ENCODE measurements around the gene ABCA12. TPM values are rescaled to one million over a fixed set of nuclear protein-coding genes. Genes with fewer than 3 reads are reported as not detected.

Gene ABCA12
- total and polyA plus RNA-seq, 10 of the 15 experiments (the other 5 are each of a cell fraction or from before 2014, with no cell fraction given), result 1.2 to 12.1 (median 6.0) TPM

- H3K4me3 ChIP-seq, result peak overlapping the region; percentile 29
- ATAC-seq, result peak; percentile 74
- peak overlapping the region; percentile 59 for H3K4me2 ChIP-seq (ENCODE audit: control insufficient read depth, insufficient read depth)
- BruUV-seq (replicated peaks), result TSS peak; percentile 93
- CTCF ChIA-PET, result interaction anchor here (0.7 kb wide), 1 partner anchor 893 kb away, joined by 3 read pairs; no protein-coding TSS in a partner anchor
- in situ Hi-C loops (cut with MboI) (no loop called here), intact Hi-C loops (cut with micrococcal nuclease; ENCODE audit: unreplicated experiment) (loop anchor here (5.0 kb wide), 2 partner anchors 121 to 401 kb away; no protein-coding TSS in a partner anchor)
- H2AFZ ChIP-seq (ENCODE audit: control insufficient read depth, low read depth, low read length), result peak overlapping the region; percentile 37
- no peak for DNase-seq (ENCODE audit: low read depth, low spot score)
- H3K27ac ChIP-seq (ENCODE audit: control insufficient read depth, insufficient read depth), result peak overlapping the region; percentile 85
- RAD21 ChIA-PET (ENCODE audit: unreplicated experiment), result interaction anchor here (0.6 kb wide), 1 partner anchor 1981 kb away, joined by 3 read pairs; no protein-coding TSS in a partner anchor
- H4K20me1 ChIP-seq (ENCODE audit: control insufficient read depth, insufficient read depth), result no peaks in the 10 kb centered on the region
- no peak for FAIRE-seq
- WGBS (ENCODE audit: insufficient coverage, insufficient replicate concordance, low lambda C conversion rate, missing lambda C conversion rate), result 9% methylated on average over 6 of the region's 6 CpGs
- H3K27me3 ChIP-seq (replicated peaks in 1 of 2; ENCODE audit: control insufficient read depth in 2 of 2, insufficient read depth in 2 of 2, low read length in 1 of 2), result no peaks in the 10 kb centered on the region
- H3K36me3 ChIP-seq (ENCODE audit: control insufficient read depth in 2 of 2, insufficient read depth in 2 of 2, low read length in 1 of 2), result no peaks in the 10 kb centered on the region
- H3K79me2 ChIP-seq (ENCODE audit: control insufficient read depth, insufficient read depth, low read length), result peaks cover 4% of the 10 kb centered on the region
- H3K9me3 ChIP-seq (replicated peaks; ENCODE audit: control insufficient read depth, insufficient read depth, low read length), result peaks cover 2% of the 10 kb centered on the region; the same call in 2 of the 3 replicates
- POLR2A ChIA-PET, result no interaction called here
- SMC1A ChIA-PET (ENCODE audit: uncharacterized antibody, unreplicated experiment), result interaction anchor here (0.5 to 1.1 kb wide), 6 partner anchors 63 to 868 kb away, joined by 3 read pairs; no protein-coding TSS in a partner anchor
- peak overlapping the region; percentile 58; the same call in 1 of the 2 replicates for H3K9ac ChIP-seq (ENCODE audit: control insufficient read depth, insufficient read depth, low read length)
- TF ChIP-seq BMI1 (IDR thresholded peaks at IDR 0.05; ENCODE audit: borderline replicate concordance) (no peak), ZBED1 (IDR thresholded peaks at IDR 0.05; ENCODE audit: borderline replicate concordance) (0 out of 2 replicates have a peak, but pooled peaks have one; percentile 36), IKZF1 (conservative IDR thresholded peaks at IDR 0.05) (peak; percentile 45), NFIC (IDR thresholded peaks at IDR 0.05; ENCODE audit: low read depth, low read length) (peak; percentile 45), RELB (IDR thresholded peaks at IDR 0.05; ENCODE audit: low read depth) (0 out of 2 replicates have a peak, but pooled peaks have one; percentile 7), SMAD1 (IDR thresholded peaks at IDR 0.05; ENCODE audit: low read depth, partially characterized antibody) (no peak), BCL11A (IDR thresholded peaks at IDR 0.05; ENCODE audit: low read depth, low read length) (0 out of 2 replicates have a peak, but pooled peaks have one; percentile 38), IKZF2 (IDR thresholded peaks at IDR 0.05) (peak; percentile 56 to 59; a peak in 3 of 4 replicates), ZNF384 (IDR thresholded peaks at IDR 0.05; ENCODE audit: borderline replicate concordance, low read depth, low read length) (peak; percentile 66), MTA2 (IDR thresholded peaks at IDR 0.05; ENCODE audit: low read depth) (peak; percentile 34; the same call in 1 of the 2 replicates), RBBP5 (conservative IDR thresholded peaks at IDR 0.05) (no peak), JUNB (IDR thresholded peaks at IDR 0.05) (peak; percentile 67), EP300 (IDR thresholded peaks at IDR 0.05; ENCODE audit: borderline replicate concordance in 1 of 2, control insufficient read depth in 1 of 2, low read depth in 2 of 2, low read length in 2 of 2) (0 out of 4 replicates have a peak, but pooled peaks of 1 of the 2 experiments have one; percentile 8), ZNF24 (IDR thresholded peaks at IDR 0.05) (peak; percentile 40; the same call in 1 of the 2 replicates), FOXM1 (IDR thresholded peaks at IDR 0.05; ENCODE audit: low read depth, low read length) (peak; percentile 41; the same call in 1 of the 2 replicates), SMAD5 (IDR thresholded peaks at IDR 0.05; ENCODE audit: low read depth) (no peak)
- H3K4me1 ChIP-seq (ENCODE audit: control insufficient read depth, insufficient read depth, low read length), result peaks cover 16% of the 10 kb centered on the region
Measured at GRCh38 chr2:215137741-215138340, 585 bp downstream of the ABCA12 start.
